ENCODE measurements around the gene RGS21. TPM values are rescaled to one million over a fixed set of nuclear protein-coding genes. Genes with fewer than 3 reads are reported as not detected.
"Not testable (repeated sequence)": the region's sequence is repeated elsewhere in the genome, so short reads cannot be mapped to it uniquely, and the experiment has no call there.

Gene RGS21
- 0.04 TPM for polyA plus RNA-seq
- long read RNA-seq, donor 1: 0 reads
- long read RNA-seq, donor 2: 0 reads
- long read RNA-seq, donor 3: 0 reads
- long read RNA-seq, donor 4: 0 reads
- long read RNA-seq, donor 5: 0 reads
- long read RNA-seq, donor 6: 0 reads
- long read RNA-seq, donor 7: 0 reads
- long read RNA-seq, donor 8: 0 reads
- long read RNA-seq, donor 9: 0 reads
- long read RNA-seq, donor 10: 0 reads
- long read RNA-seq, donor 11: 0 reads

DNA sequence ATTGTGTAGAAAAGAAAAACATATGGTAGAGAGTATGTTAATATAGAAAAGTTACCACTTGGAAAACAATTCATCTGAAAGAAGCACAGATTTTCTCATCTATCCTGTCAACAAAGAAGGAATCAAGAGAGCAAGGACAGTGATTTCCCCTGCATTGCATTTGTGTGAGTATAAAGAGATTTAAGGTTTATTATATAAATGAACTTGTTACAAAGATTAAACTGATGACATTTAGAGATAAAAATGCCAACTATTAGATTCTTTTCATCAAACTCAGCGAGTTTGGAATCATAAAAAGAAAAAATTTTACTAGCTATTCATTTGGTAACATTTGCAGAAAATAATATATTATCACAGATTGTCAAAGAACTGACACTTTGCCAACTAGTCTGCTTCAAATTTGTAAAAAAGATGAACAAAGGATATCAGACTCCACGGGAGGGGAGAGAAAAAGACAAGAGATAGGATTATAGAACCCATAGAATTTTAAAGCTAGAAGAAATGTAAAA, at the start of gene RGS21:
Gene RGS21 (plus strand): TSS at position 51 of the 509 bp plus-strand sequence. CDS start 26,045 bp downstream, outside the sequence.
- H3K9me3 ChIP-seq (ENCODE audit: control insufficient read depth, low read depth, low read length): no peaks in the 10 kb centered on the region
- no peak within 1 kb of the TSS for H3K27ac ChIP-seq (ENCODE audit: low read length)
- no peaks in the 10 kb centered on the region for H3K27me3 ChIP-seq (ENCODE audit: control insufficient read depth, insufficient read depth, low read length)
- no peaks in the 10 kb centered on the region for H3K4me1 ChIP-seq (ENCODE audit: control insufficient read depth, insufficient read depth, low read length)
- DNase-seq: no peak
- H3K36me3 ChIP-seq (ENCODE audit: control insufficient read depth, insufficient read depth, low read length): no peaks in the 10 kb centered on the region
- H3K4me3 ChIP-seq (ENCODE audit: low read length): no peak within 1 kb of the TSS
- WGBS (ENCODE audit: insufficient coverage, low lambda C conversion rate): 57% methylated on average over 1 of the region's 2 CpGs

GRCh38 chr1:192268468-192269052, 48.2 kb upstream of the RGS21 start:
- no peak overlapping the region for H3K27ac ChIP-seq (ENCODE audit: low read length)
- no peaks in the 10 kb centered on the region for H3K27me3 ChIP-seq (ENCODE audit: control insufficient read depth, insufficient read depth, low read length)
- 100% methylated on average over 1 of the region's 6 CpGs for WGBS (ENCODE audit: insufficient coverage, low lambda C conversion rate)
- no peaks in the 10 kb centered on the region for H3K4me1 ChIP-seq (ENCODE audit: control insufficient read depth, insufficient read depth, low read length)
- no peak overlapping the region for H3K4me3 ChIP-seq (ENCODE audit: low read length)
- no peak for DNase-seq
- H3K36me3 ChIP-seq (ENCODE audit: control insufficient read depth, insufficient read depth, low read length): no peaks in the 10 kb centered on the region
- H3K9me3 ChIP-seq (ENCODE audit: control insufficient read depth, low read depth, low read length): no peaks in the 10 kb centered on the region

DNA sequence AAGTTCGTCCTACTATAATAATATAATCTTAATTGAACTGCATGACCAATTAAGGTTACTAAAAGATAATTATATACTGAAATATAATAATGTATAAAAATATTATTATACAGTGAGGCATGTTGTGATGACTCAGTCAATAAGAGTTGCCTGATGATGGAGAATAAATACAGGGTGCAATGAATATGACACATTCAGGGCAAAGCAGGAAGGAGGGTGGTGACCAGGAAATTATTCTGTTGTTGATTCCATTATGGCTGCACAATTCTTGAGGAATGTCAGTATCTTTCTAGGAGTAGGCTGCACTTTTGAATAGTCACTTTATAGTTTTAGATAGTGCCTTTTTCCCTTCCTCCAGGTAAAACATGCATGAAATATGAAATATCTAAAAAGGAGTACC, 46.4 kb upstream of the RGS21 start:
- WGBS (ENCODE audit: insufficient coverage, low lambda C conversion rate): 100% methylated on average over 1 of the region's 1 CpG
- Histone ChIP-seq H3K9me3 (ENCODE audit: control insufficient read depth, low read depth, low read length) (no peaks in the 10 kb centered on the region), H3K36me3 (ENCODE audit: control insufficient read depth, insufficient read depth, low read length) (no peaks in the 10 kb centered on the region), H3K4me3 (ENCODE audit: low read length) (no peak overlapping the region), H3K4me1 (ENCODE audit: control insufficient read depth, insufficient read depth, low read length) (no peaks in the 10 kb centered on the region), H3K27me3 (ENCODE audit: control insufficient read depth, insufficient read depth, low read length) (no peaks in the 10 kb centered on the region), H3K27ac (ENCODE audit: low read length) (no peak overlapping the region)
- DNase-seq: no peak

GRCh38 chr1:192272732-192273131, 44.1 kb upstream of the RGS21 start:
- Histone ChIP-seq H3K4me1 (ENCODE audit: control insufficient read depth, insufficient read depth, low read length) (no peaks in the 10 kb centered on the region), H3K27ac (ENCODE audit: low read length) (no peak overlapping the region), H3K9me3 (ENCODE audit: control insufficient read depth, low read depth, low read length) (no peaks in the 10 kb centered on the region), H3K36me3 (ENCODE audit: control insufficient read depth, insufficient read depth, low read length) (no peaks in the 10 kb centered on the region), H3K4me3 (ENCODE audit: low read length) (no peak overlapping the region), H3K27me3 (ENCODE audit: control insufficient read depth, insufficient read depth, low read length) (no peaks in the 10 kb centered on the region)
- 100% methylated on average over 1 of the region's 3 CpGs for WGBS (ENCODE audit: insufficient coverage, low lambda C conversion rate)
- no peak for DNase-seq

- no peak for DNase-seq
- no peaks in the 10 kb centered on the region for H3K4me1 ChIP-seq (ENCODE audit: control insufficient read depth, insufficient read depth, low read length)
- no peak overlapping the region for H3K4me3 ChIP-seq (ENCODE audit: low read length)
- H3K9me3 ChIP-seq (ENCODE audit: control insufficient read depth, low read depth, low read length): no peaks in the 10 kb centered on the region
- no peaks in the 10 kb centered on the region for H3K36me3 ChIP-seq (ENCODE audit: control insufficient read depth, insufficient read depth, low read length)
- H3K27ac ChIP-seq (ENCODE audit: low read length): no peak overlapping the region
- H3K27me3 ChIP-seq (ENCODE audit: control insufficient read depth, insufficient read depth, low read length): no peaks in the 10 kb centered on the region
- 90% methylated on average over 2 of the region's 3 CpGs for WGBS (ENCODE audit: insufficient coverage, low lambda C conversion rate)
Observed at GRCh38 chr1:192274588-192274987, 42.2 kb upstream of the RGS21 start.

DNA sequence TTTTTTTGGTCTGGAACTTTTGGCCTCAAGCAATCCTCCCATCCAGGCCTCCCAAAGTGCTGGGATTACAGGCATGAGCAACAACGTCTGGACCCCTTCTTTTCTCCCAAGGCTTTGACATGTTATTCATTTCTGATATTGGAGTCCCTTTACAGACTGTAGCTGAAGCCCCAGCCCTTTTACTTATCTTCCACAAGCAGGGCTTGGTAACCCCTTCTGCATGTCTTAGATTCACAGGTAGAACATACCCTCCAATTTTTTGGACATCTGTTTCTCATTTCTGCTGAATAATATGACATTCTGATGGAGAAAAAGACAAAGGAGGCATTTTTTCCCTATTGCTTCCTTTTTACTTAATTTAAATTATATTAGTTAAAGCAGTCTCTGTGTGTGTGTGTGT, 39.2 kb upstream of the RGS21 start:
- no peaks in the 10 kb centered on the region for H3K27me3 ChIP-seq (ENCODE audit: control insufficient read depth, insufficient read depth, low read length)
- H3K27ac ChIP-seq (ENCODE audit: low read length): no peak overlapping the region
- H3K9me3 ChIP-seq (ENCODE audit: control insufficient read depth, low read depth, low read length): peaks cover 2% of the 10 kb centered on the region
- no peak for DNase-seq
- no peak overlapping the region for H3K4me3 ChIP-seq (ENCODE audit: low read length)
- no peaks in the 10 kb centered on the region for H3K36me3 ChIP-seq (ENCODE audit: control insufficient read depth, insufficient read depth, low read length)
- no CpG with 5 or more reads among the region's 1 CpG for WGBS (ENCODE audit: insufficient coverage, low lambda C conversion rate)
- no peaks in the 10 kb centered on the region for H3K4me1 ChIP-seq (ENCODE audit: control insufficient read depth, insufficient read depth, low read length)

- no peak for DNase-seq
- H3K27ac ChIP-seq (ENCODE audit: low read length): no peak overlapping the region
- no peaks in the 10 kb centered on the region for H3K36me3 ChIP-seq (ENCODE audit: control insufficient read depth, insufficient read depth, low read length)
- no CpG with 5 or more reads among the region's 2 CpGs for WGBS (ENCODE audit: insufficient coverage, low lambda C conversion rate)
- peaks cover 10% of the 10 kb centered on the region for H3K9me3 ChIP-seq (ENCODE audit: control insufficient read depth, low read depth, low read length)
- H3K4me1 ChIP-seq (ENCODE audit: control insufficient read depth, insufficient read depth, low read length): no peaks in the 10 kb centered on the region
- no peak overlapping the region for H3K4me3 ChIP-seq (ENCODE audit: low read length)
- no peaks in the 10 kb centered on the region for H3K27me3 ChIP-seq (ENCODE audit: control insufficient read depth, insufficient read depth, low read length)
Observed at GRCh38 chr1:192284927-192285326, 31.9 kb upstream of the RGS21 start.

DNA sequence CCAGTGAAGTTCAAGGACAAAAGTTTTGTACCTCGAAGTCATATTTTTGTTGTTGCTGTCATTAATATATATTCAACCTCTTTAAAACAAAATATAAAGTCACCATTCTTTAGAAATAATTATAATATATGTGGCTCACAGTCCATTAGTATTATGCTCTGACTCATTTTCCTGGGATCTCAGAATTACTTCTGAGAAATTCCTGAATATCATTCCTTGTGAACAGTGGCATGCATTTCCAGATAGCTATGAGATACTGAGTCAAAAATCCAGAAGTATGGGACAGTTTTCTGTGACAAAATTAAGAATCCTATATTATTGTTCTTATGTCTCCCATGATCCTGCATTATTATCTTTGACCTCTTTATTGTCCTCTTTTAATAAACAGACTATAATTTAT, 13.8 kb upstream of the RGS21 start:
- no peaks in the 10 kb centered on the region for H3K4me1 ChIP-seq (ENCODE audit: control insufficient read depth, insufficient read depth, low read length)
- WGBS (ENCODE audit: insufficient coverage, low lambda C conversion rate): 86% methylated on average over 1 of the region's 1 CpG
- no peak overlapping the region for H3K4me3 ChIP-seq (ENCODE audit: low read length)
- no peaks in the 10 kb centered on the region for H3K27me3 ChIP-seq (ENCODE audit: control insufficient read depth, insufficient read depth, low read length)
- no peak overlapping the region for H3K27ac ChIP-seq (ENCODE audit: low read length)
- DNase-seq: no peak
- H3K9me3 ChIP-seq (ENCODE audit: control insufficient read depth, low read depth, low read length): no peaks in the 10 kb centered on the region
- H3K36me3 ChIP-seq (ENCODE audit: control insufficient read depth, insufficient read depth, low read length): no peaks in the 10 kb centered on the region

DNA sequence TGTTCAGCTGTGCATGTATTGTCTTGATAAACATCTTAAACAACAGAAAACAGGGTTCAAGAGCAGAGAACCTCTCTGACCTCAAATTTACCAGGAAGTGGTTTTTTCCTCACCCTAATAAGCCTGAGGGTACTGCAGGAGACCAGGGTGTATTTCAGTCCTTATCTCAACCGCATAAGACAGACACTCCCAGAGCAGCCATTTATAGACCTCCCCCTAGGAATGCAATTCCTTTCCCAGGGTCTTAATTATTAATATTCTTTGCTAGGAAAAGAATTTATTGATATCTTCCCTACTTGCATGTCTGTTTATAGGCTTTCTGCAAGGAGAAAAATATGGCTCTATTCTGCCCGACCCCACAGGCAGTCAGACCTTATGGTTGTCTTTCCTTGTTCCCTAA, 8.5 kb upstream of the RGS21 start:
- not testable (repeated sequence) for H3K27me3 ChIP-seq (ENCODE audit: control insufficient read depth, insufficient read depth, low read length); H3K27ac ChIP-seq (ENCODE audit: low read length); H3K4me3 ChIP-seq (ENCODE audit: low read length); H3K36me3 ChIP-seq (ENCODE audit: control insufficient read depth, insufficient read depth, low read length); H3K4me1 ChIP-seq (ENCODE audit: control insufficient read depth, insufficient read depth, low read length); H3K9me3 ChIP-seq (ENCODE audit: control insufficient read depth, low read depth, low read length); DNase-seq
- no CpG with 5 or more reads among the region's 2 CpGs for WGBS (ENCODE audit: insufficient coverage, low lambda C conversion rate)

GRCh38 chr1:192311281-192311680, 5.5 kb upstream of the RGS21 start:
- no peak overlapping the region for H3K4me3 ChIP-seq (ENCODE audit: low read length)
- WGBS (ENCODE audit: insufficient coverage, low lambda C conversion rate): 78% methylated on average over 1 of the region's 1 CpG

GRCh38 chr1:192327997-192328396, 11.2 kb downstream of the RGS21 start:
- H3K4me1 ChIP-seq (ENCODE audit: control insufficient read depth, insufficient read depth, low read length): no peaks in the 10 kb centered on the region
- no CpG with 5 or more reads among the region's 6 CpGs for WGBS (ENCODE audit: insufficient coverage, low lambda C conversion rate)
- H3K9me3 ChIP-seq (ENCODE audit: control insufficient read depth, low read depth, low read length): no peaks in the 10 kb centered on the region
- H3K27me3 ChIP-seq (ENCODE audit: control insufficient read depth, insufficient read depth, low read length): no peaks in the 10 kb centered on the region
- no peaks in the 10 kb centered on the region for H3K36me3 ChIP-seq (ENCODE audit: control insufficient read depth, insufficient read depth, low read length)
- H3K27ac ChIP-seq (ENCODE audit: low read length): no peak overlapping the region
- DNase-seq: no peak
- no peak overlapping the region for H3K4me3 ChIP-seq (ENCODE audit: low read length)

More at GRCh38 chr1:192311281-192311680, 5.5 kb upstream of the RGS21 start:
- no peak overlapping the region for H3K27ac ChIP-seq (ENCODE audit: low read length)
- H3K27me3 ChIP-seq (ENCODE audit: control insufficient read depth, insufficient read depth, low read length): no peaks in the 10 kb centered on the region
- H3K4me1 ChIP-seq (ENCODE audit: control insufficient read depth, insufficient read depth, low read length): no peaks in the 10 kb centered on the region
- H3K36me3 ChIP-seq (ENCODE audit: control insufficient read depth, insufficient read depth, low read length): no peaks in the 10 kb centered on the region
- H3K9me3 ChIP-seq (ENCODE audit: control insufficient read depth, low read depth, low read length): peaks cover 5% of the 10 kb centered on the region
- peak; percentile 1 to 4 for DNase-seq
